ENCODE data around the gene IL17REL.

GRCh38 chr22:49951000-49951677, 61.4 kb downstream of the IL17REL start:
- TF ChIP-seq CTCF (IDR thresholded peaks at IDR 0.05; ENCODE audit: low read length) (no peak), EZH2 (IDR thresholded peaks at IDR 0.05; ENCODE audit: borderline replicate concordance, low read length) (no peak)

Measured in OCI-LY1 (cell line).